ENCODE measurements around the gene SMAP2.
A peak's percentile ranks its signal among the peaks of the same experiment; 100 is the strongest.

SMAP2 gene

GRCh38 chr1:40421431-40422384 is 48.2 kb downstream of the SMAP2 start:
- DNase-seq (ENCODE audit: low spot score), result no peak

- DNase-seq (ENCODE audit: low spot score), result no peak
Measured at GRCh38 chr1:40422630-40423263, 49.2 kb downstream of the SMAP2 start.

GRCh38 chr1:40423264-40423642 is 49.7 kb downstream of the SMAP2 start:
- DNase-seq (ENCODE audit: low spot score), result no peak

DNA sequence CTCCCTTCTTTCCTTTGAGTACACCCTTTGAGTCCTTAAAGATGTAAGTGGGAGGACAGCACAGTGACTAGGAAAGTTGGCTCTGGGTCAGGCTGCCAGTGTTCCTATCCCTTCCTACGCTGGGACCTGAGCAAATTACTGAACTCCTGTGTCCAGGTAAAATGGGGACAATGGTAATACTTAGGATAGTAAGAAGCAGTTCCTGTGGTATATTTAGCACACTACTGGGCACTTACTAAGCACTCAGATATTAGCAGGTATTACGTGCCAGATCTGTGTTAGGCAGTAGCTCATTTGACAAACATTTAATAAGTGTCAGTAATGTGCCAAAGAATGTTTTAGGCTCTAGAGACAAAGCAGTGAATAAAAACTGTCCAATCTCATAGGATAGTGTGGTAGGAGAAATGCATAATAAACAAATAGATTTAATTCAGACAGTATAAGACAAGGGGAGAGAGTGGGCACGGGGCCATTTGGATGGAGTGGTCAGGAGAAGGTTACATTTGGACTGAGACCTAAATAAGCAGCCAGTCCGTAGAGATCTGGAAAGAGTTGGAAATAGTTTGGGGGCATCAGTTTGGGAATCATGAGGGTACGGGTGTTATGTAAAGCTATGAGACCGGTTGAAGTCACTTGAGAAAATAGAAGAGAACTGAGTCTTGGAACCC is 50.6 kb downstream of the SMAP2 start:
- no peak for DNase-seq (ENCODE audit: low spot score)

DNA sequence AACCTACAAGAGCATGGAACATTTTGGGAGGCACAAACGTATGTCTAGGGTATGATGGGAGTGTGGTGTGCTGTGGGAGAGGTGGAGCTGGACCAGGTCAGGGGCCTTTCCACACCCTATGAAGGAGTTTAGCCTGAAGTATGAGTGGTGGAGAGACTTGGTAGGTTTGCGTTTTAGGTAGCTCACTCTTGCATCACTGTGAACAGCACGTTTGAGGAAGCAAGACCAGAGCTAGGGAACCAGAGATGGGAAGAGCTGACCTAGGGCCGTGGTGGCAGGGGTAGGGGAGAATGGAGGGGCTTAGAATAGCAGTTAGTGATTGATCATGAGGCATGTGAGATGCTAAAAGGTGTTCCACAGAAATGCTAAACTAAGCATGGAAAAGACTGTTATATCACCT is 51.7 kb downstream of the SMAP2 start:
- DNase-seq (ENCODE audit: low spot score), result no peak

DNA sequence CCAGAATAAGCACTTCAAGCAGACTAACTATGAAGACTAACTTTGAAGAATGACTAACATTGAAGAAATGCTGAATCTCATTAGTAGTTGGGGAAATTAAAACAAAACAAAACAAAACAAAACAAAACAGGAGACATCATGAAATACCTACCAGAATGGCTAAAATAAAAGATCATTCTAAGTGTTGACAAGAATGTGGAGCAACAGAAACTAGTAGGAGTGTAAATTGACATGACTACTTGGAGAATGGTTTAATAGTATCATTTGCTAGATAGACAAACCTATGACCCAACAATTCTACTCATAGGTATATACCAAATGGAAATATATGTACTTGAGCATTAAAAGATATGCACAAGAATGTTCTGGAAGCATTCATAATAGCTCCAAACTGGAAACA is 57.9 kb downstream of the SMAP2 start:
- no peak for DNase-seq (ENCODE audit: low spot score)

DNA sequence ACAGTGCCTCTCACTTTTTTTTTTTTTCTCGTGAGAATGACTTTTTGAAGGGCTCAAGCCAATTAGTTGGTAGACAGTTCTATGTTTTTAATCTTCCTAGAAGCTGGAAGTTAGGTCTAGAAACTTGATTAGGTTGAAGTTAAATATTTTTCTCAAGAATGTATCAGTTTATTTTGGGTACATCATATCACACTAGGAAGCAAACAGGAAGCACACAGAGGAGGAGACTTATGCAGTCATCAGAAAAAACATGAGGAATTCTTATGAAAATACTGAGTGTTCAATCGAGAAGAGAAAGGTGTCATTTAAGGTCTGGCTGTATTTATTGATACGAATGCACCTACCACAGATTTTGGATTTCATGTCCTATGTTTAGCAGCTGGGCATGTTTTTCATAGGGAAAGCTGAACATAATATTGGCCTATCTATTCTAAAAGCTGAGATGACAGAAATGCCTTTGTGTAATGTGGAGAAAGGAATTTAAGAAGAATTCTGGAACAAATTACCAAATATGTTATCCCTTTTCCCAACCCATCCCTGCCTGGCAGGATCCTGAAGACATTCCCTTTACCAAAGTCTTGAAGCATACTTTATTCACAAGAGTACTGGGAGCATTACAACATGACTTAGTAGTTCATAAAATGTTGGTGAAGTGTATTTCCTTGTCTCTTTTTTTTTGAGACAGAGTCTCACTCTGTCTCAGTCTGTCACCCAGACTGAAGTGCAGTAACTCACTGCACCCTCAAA is 59.3 kb downstream of the SMAP2 start:
- DNase-seq (ENCODE audit: low spot score), result no peak

- no peak for DNase-seq (ENCODE audit: low spot score)
Measured at GRCh38 chr1:40435471-40435870, 61.9 kb downstream of the SMAP2 start.

DNA sequence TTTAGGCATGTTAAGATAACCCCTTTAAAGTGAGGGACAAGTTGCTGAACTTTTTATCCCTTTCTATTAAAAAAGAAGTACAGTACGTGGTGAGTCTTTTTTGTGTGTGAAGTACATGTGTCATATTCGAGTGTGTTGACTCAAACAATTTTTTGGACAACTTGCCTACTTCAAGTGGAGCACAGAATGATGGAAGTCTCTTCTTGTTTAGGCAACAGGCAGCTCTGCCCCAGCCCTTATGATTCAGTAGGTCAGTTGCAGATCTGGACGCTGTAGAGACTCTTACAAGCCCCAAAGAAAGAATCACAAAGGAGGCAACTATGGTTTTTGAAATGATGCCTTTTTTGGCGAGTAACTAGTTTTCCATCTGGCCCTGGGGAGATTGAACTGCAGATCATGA is 62.3 kb downstream of the SMAP2 start:
- DNase-seq (ENCODE audit: low spot score), result no peak

- peak; percentile 9 for DNase-seq (ENCODE audit: low spot score)
Measured at GRCh38 chr1:40438391-40439015, 65.0 kb downstream of the SMAP2 start.

- DNase-seq (ENCODE audit: low spot score), result no peak
Measured at GRCh38 chr1:40439247-40439646, 65.7 kb downstream of the SMAP2 start.

GRCh38 chr1:40449684-40450494 is 76.4 kb downstream of the SMAP2 start, which contains the start of gene ZFP69B:
Gene ZFP69B (plus strand): TSS chr1:40450476. CDS start chr1:40450962, 486 bp downstream.
- DNase-seq (ENCODE audit: low spot score), result peak; percentile 81

GRCh38 chr1:40450495-40451237 is 77.1 kb downstream of the SMAP2 start:
- no peak for DNase-seq (ENCODE audit: low spot score)

GRCh38 chr1:40451238-40451585 is 77.7 kb downstream of the SMAP2 start:
- DNase-seq (ENCODE audit: low spot score), result no peak

DNA sequence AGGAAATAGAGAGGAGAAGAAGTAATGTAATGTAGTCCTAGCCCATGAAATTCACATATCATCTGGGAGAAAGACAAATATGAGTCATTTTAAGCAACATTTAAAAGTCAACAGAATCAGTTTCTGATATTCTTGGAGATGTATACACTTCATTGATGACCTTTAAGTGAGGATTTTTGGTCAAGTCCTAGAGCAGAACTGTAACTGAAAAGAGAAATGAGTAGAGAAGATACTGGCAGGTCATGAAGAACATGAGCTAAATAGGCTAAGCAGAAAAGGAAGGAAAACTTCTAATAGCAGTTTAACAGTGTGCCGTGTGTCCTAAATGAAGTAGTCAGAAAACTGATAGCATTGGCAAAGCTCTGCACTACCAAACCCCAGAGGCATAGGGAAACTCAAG is 81.3 kb downstream of the SMAP2 start:
- no peak for DNase-seq (ENCODE audit: low spot score)

DNA sequence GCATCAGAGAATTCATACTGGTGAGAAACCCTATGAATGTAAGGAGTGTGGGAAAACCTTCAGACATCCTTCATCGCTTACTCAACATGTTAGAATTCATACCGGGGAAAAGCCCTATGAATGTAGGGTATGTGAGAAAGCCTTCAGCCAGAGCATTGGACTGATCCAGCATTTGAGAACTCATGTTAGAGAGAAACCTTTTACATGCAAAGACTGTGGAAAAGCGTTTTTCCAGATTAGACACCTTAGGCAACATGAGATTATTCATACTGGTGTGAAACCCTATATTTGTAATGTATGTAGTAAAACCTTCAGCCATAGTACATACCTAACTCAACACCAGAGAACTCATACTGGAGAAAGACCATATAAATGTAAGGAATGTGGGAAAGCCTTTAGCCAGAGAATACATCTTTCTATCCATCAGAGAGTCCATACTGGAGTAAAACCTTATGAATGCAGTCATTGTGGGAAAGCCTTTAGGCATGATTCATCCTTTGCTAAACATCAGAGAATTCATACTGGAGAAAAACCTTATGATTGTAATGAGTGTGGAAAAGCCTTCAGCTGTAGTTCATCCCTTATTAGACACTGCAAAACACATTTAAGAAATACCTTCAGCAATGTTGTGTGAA is 89.5 kb downstream of the SMAP2 start:
- no peak for DNase-seq (ENCODE audit: low spot score)

DNA sequence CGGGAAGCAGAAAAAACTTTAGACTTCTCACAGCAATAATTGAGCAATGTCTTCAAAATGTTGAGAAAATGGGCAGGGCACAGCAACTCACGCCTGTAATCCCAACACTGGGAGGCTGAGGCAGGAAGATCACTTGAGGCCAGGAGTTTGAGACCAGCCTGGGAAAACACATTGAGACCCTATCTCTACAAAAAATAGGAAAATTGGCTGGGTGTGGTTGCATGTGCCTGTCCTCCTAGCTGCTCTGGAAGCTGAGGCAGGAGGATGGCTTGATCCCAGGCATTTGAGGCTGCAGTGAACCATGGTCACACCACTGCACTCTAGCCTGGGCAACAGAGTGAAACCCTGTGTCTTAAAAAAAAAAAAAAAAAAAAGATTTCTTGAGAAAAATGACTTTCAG is 95.8 kb downstream of the SMAP2 start:
- no peak for DNase-seq (ENCODE audit: low spot score)

Measured in cerebellar cortex (tissue), 1 donor.